Measurements from ENCODE around the gene TTC33. TPM values are rescaled to one million over a fixed set of nuclear protein-coding genes. Genes with fewer than 3 reads are reported as not detected.
A peak's percentile ranks its signal among the peaks of the same experiment; 100 is the strongest.

The TTC33 gene
- total RNA-seq, 2 experiments from 2014 or later = 16.3 to 17.7 TPM

GRCh38 chr5:40549616-40550015 lies 206.1 kb downstream of the TTC33 start:
- Mint-ChIP-seq H3K36me3 (peaks cover 3% of the 10 kb centered on the region), H3K27ac (no peak overlapping the region), H3K4me3 (no peak overlapping the region), H3K9me3 (ENCODE audit: low read depth) (peaks cover 3% of the 10 kb centered on the region), H3K4me1 (peaks cover 2% of the 10 kb centered on the region), H3K27me3 (no peaks in the 10 kb centered on the region)
- CTCF ChIA-PET = interaction anchor here (0.7 to 1.2 kb wide), 2 partner anchors 10 to 130 kb away, joined by 3 read pairs; partner anchors contain the start of gene PTGER4
- ATAC-seq (no peak), DNase-seq (no peak)

DNA sequence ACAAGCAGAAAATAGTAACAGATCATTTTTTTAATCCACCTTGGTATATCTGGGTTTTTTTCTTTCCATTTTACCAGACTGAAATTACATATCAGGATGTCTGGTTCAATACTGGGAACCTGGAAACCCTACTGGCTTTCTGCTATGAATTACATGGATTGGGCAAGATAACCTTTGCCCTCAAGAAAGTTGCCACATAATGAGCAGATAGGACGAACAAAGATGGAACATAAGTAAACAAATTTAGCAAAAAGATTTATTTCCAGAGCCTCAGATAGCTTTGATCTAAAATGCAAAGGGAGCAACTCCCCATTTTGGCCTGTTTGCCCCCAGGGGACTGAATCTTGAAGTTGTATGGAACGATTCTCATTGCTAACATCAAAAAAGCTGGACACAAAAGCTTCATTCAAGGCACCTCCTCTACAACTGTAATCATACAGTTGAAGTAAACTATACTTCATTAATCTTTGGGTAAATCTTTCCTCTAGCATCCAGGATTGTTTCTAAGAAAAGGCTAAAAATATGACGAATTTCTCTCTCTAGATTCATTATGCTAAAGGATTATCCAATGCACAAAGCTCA lies 207.7 kb downstream of the TTC33 start:
- ATAC-seq = no peak
- no peak for DNase-seq
- CTCF ChIA-PET = interaction anchor here (1.2 kb wide), 1 partner anchor 132 kb away, joined by 3 read pairs; the partner anchor contains the start of gene PTGER4
- H3K36me3 Mint-ChIP-seq = peaks cover 3% of the 10 kb centered on the region
- H3K4me3 Mint-ChIP-seq = no peak overlapping the region
- H3K4me1 Mint-ChIP-seq = no peaks in the 10 kb centered on the region
- peaks cover 3% of the 10 kb centered on the region for H3K9me3 Mint-ChIP-seq (ENCODE audit: low read depth)
- no peak overlapping the region for H3K27ac Mint-ChIP-seq
- H3K27me3 Mint-ChIP-seq = no peaks in the 10 kb centered on the region

DNA sequence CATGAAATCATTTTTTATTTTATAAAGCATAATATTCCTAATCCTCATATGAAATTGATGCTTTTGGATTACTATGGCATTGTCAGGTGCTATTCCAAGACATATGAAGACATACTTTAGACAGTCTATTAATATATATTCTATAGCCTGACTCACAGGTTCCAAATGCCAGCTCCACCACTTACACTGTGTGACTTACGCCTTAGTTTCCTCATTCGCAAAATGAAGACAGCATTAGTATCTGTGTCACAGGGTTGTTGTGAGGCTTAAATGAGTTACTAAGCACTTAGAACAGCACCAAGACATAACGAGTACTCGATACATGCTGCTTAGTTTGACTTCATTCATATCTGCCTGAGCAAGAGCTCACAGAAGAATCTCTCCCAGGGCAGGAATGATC lies 208.2 kb downstream of the TTC33 start:
- DNase-seq (no peak), ATAC-seq (no peak)
- Mint-ChIP-seq H3K27ac (no peak overlapping the region), H3K27me3 (no peaks in the 10 kb centered on the region), H3K4me3 (no peak overlapping the region), H3K36me3 (peaks cover 3% of the 10 kb centered on the region), H3K4me1 (no peaks in the 10 kb centered on the region), H3K9me3 (ENCODE audit: low read depth) (peaks cover 3% of the 10 kb centered on the region)
- CTCF ChIA-PET = no interaction called here

DNA sequence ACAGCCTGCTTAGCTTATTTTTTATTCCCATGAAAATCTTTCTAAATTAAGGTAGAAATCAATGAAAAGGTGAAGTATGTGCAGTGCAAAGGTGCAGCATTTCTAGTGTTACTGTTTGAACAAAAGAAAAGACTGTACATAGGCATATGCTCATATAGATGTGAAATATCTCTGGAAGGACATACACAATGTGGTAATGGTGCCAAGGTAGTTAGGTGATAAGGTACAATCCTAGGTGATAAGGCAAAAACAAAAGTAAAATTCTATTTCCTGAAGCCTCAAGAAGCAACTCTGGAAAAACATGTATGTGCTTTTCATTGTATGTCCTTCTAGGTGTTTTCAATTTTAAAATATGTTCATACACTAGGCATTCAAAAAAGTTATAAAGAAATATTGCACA lies 215.5 kb downstream of the TTC33 start:
- CTCF ChIA-PET = no interaction called here
- ATAC-seq (no peak), DNase-seq (no peak)
- Mint-ChIP-seq H3K4me3 (no peak overlapping the region), H3K9me3 (ENCODE audit: low read depth) (peaks cover 5% of the 10 kb centered on the region), H3K27me3 (no peaks in the 10 kb centered on the region), H3K4me1 (no peaks in the 10 kb centered on the region), H3K36me3 (peaks cover 2% of the 10 kb centered on the region), H3K27ac (no peak overlapping the region)

GRCh38 chr5:40524677-40525076 lies 231.1 kb downstream of the TTC33 start:
- H3K4me3 Mint-ChIP-seq = no peak overlapping the region
- H3K9me3 Mint-ChIP-seq (ENCODE audit: low read depth) = no peaks in the 10 kb centered on the region
- CTCF ChIA-PET = no interaction called here
- ATAC-seq = no peak
- no peaks in the 10 kb centered on the region for H3K27me3 Mint-ChIP-seq
- no peak for DNase-seq
- H3K36me3 Mint-ChIP-seq = peaks cover 8% of the 10 kb centered on the region
- peaks cover 7% of the 10 kb centered on the region for H3K4me1 Mint-ChIP-seq
- no peak overlapping the region for H3K27ac Mint-ChIP-seq

DNA sequence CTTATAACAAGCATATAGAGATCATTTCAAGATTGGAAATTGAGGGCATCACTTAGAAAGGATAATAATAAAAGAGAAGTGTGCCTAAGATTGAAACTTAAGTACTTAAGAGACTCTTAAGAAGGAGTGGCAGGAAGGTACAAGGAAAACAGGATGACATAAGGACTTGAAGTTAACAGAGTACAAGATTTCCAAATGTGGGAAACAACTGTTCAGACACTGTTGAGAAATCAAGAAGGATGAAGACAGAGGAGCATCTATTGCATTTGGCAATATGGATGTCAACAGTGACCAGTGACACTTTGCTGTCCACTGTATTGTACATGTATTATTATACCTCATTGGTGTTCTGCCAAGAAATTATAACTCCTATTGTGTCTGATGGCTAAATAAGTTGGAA lies 233.8 kb downstream of the TTC33 start:
- Mint-ChIP-seq H3K4me1 (peaks cover 10% of the 10 kb centered on the region), H3K4me3 (no peak overlapping the region), H3K27me3 (no peaks in the 10 kb centered on the region), H3K36me3 (peaks cover 6% of the 10 kb centered on the region), H3K9me3 (ENCODE audit: low read depth) (peaks cover 4% of the 10 kb centered on the region), H3K27ac (no peak overlapping the region)
- CTCF ChIA-PET = no interaction called here
- DNase-seq = no peak
- ATAC-seq = no peak

GRCh38 chr5:40521108-40521785 lies 234.5 kb downstream of the TTC33 start:
- CTCF ChIA-PET = no interaction called here
- no peak for DNase-seq
- no peak for ATAC-seq
- Mint-ChIP-seq H3K36me3 (peaks cover 6% of the 10 kb centered on the region), H3K4me3 (no peak overlapping the region), H3K27ac (no peak overlapping the region), H3K4me1 (peaks cover 10% of the 10 kb centered on the region), H3K27me3 (no peaks in the 10 kb centered on the region), H3K9me3 (ENCODE audit: low read depth) (peaks cover 4% of the 10 kb centered on the region)

GRCh38 chr5:40518485-40518917 lies 237.3 kb downstream of the TTC33 start:
- DNase-seq = no peak
- Mint-ChIP-seq H3K4me3 (no peak overlapping the region), H3K27me3 (no peaks in the 10 kb centered on the region), H3K36me3 (peaks cover 5% of the 10 kb centered on the region), H3K27ac (peak overlapping the region; percentile 20), H3K9me3 (ENCODE audit: low read depth) (peaks cover 7% of the 10 kb centered on the region), H3K4me1 (peaks cover 20% of the 10 kb centered on the region)
- no peak for ATAC-seq
- CTCF ChIA-PET = no interaction called here

GRCh38 chr5:40515476-40515875 lies 240.3 kb downstream of the TTC33 start:
- no peak overlapping the region for H3K27ac Mint-ChIP-seq
- ATAC-seq (no peak), DNase-seq (no peak)
- CTCF ChIA-PET = no interaction called here
- peaks cover 17% of the 10 kb centered on the region for H3K4me1 Mint-ChIP-seq
- no peaks in the 10 kb centered on the region for H3K27me3 Mint-ChIP-seq
- no peak overlapping the region for H3K4me3 Mint-ChIP-seq
- peaks cover 1% of the 10 kb centered on the region for H3K36me3 Mint-ChIP-seq
- peaks cover 7% of the 10 kb centered on the region for H3K9me3 Mint-ChIP-seq (ENCODE audit: low read depth)

DNA sequence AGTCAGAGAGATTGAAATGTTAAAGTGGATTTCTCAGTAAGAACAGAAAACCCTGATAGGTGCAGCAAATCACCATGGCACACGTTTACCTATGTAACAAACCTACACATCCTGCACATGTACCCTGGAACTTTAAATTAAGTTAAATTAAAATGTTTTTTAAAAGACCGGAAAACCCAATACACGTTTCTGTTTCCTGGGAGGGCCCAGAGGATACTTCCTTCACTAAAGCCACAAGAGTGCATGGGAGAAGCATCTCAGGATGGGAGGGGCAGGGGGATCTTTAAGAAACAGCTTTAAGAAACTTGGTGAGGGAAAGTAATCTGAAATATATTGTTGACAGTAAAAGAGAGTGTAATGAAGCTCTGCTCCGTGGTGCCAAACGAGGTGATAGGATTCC lies 240.8 kb downstream of the TTC33 start:
- Mint-ChIP-seq H3K9me3 (ENCODE audit: low read depth) (peaks cover 7% of the 10 kb centered on the region), H3K36me3 (peaks cover 1% of the 10 kb centered on the region), H3K4me1 (peaks cover 17% of the 10 kb centered on the region), H3K4me3 (no peak overlapping the region), H3K27ac (no peak overlapping the region), H3K27me3 (no peaks in the 10 kb centered on the region)
- ATAC-seq (no peak), DNase-seq (no peak)
- CTCF ChIA-PET = no interaction called here

DNA sequence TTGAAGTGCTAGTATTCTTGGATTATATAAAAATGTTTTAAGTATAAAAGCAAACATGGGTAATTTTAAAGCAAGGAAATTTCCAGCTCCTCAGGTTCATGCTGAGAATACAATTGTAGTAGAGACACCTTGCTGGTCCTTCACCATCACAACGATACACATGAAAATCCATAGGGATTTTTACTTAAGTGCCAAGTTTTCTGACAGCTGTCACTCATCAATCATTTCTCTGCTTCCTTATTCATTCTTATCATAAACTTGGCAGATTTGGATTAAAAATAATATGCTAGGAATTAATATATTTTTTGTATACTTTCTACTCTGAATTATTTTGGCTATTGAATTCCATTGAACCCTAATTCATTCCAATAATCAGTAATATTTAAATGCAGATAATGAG lies 244.0 kb downstream of the TTC33 start:
- no peak for ATAC-seq
- peaks cover 3% of the 10 kb centered on the region for H3K36me3 Mint-ChIP-seq
- H3K4me1 Mint-ChIP-seq = peaks cover 13% of the 10 kb centered on the region
- no peak for DNase-seq
- H3K4me3 Mint-ChIP-seq = no peak overlapping the region
- H3K27ac Mint-ChIP-seq = no peak overlapping the region
- peaks cover 2% of the 10 kb centered on the region for H3K9me3 Mint-ChIP-seq (ENCODE audit: low read depth)
- CTCF ChIA-PET = interaction anchor here (1.3 kb wide), 1 partner anchor 16 kb away, joined by 3 read pairs; no protein-coding TSS in a partner anchor
- H3K27me3 Mint-ChIP-seq = no peaks in the 10 kb centered on the region

DNA sequence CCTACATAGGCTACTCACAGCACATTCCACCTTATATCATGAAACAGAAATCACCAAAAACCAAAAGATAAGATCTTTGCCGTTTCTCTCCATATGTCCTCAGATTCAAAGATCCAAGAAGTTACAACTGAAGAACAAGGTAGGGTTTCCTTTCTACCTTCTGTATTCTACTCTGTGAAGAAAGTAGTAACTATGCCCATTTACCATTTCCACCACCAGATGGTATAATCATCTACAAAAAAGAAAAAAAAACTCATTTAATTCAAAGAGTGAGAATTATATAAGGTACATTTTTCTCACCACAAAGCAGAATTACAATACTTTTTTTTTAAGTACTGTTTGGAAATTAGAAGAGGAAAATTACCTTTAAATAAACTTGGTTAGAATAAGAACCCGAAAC lies 248.7 kb downstream of the TTC33 start:
- H3K9me3 Mint-ChIP-seq (ENCODE audit: low read depth) = no peaks in the 10 kb centered on the region
- CTCF ChIA-PET = interaction anchor here (1.3 kb wide), 1 partner anchor 10 kb away, joined by 3 read pairs; no protein-coding TSS in a partner anchor
- H3K36me3 Mint-ChIP-seq = peaks cover 3% of the 10 kb centered on the region
- ATAC-seq = no peak
- H3K27me3 Mint-ChIP-seq = no peaks in the 10 kb centered on the region
- H3K27ac Mint-ChIP-seq = no peak overlapping the region
- no peak overlapping the region for H3K4me3 Mint-ChIP-seq
- no peak for DNase-seq
- H3K4me1 Mint-ChIP-seq = peaks cover 5% of the 10 kb centered on the region

DNA sequence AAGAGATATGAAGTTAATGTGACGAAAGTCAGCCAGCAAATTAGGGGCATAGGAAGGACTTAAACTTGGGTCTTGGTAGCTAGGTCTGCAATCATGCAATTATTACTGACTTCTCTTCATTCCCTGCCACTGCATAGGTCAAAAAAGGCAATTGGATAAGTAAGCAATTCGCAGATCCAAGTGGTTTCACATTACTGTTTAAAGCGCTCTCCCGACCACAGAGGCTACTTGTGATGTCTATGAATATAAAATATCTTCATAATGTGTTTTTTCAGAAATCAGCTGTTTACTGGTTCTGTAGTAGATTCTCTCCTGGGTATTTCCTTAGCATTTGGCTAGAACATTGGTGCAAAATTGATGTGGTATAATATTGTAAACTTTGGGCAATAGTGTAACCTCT lies 250.7 kb downstream of the TTC33 start:
- peaks cover 2% of the 10 kb centered on the region for H3K36me3 Mint-ChIP-seq
- CTCF ChIA-PET = no interaction called here
- no peak for ATAC-seq

GRCh38 chr5:40503439-40503838 lies 252.3 kb downstream of the TTC33 start:
- peak; percentile 57 for ATAC-seq
- Mint-ChIP-seq H3K27me3 (no peaks in the 10 kb centered on the region), H3K4me3 (no peak overlapping the region), H3K4me1 (peaks cover 5% of the 10 kb centered on the region), H3K27ac (no peak overlapping the region), H3K9me3 (ENCODE audit: low read depth) (no peaks in the 10 kb centered on the region), H3K36me3 (no peaks in the 10 kb centered on the region)
- CTCF ChIA-PET = no interaction called here
- DNase-seq = no peak

More for the DNA sequence above, 250.7 kb downstream of the TTC33 start:
- H3K9me3 Mint-ChIP-seq (ENCODE audit: low read depth) = no peaks in the 10 kb centered on the region
- peaks cover 5% of the 10 kb centered on the region for H3K4me1 Mint-ChIP-seq
- H3K27me3 Mint-ChIP-seq = no peaks in the 10 kb centered on the region
- no peak for DNase-seq
- no peak overlapping the region for H3K27ac Mint-ChIP-seq
- H3K4me3 Mint-ChIP-seq = no peak overlapping the region

All from activated CD8-positive, alpha-beta memory T cell treated with anti-CD3 and anti-CD28 coated beads, Interleukin-2, amount 10 ng/mL, durations not matched to agents 7 days and 5 days (primary cell).